ENCODE results near the gene TBC1D22A.

GRCh38 chr22:46844606-46845210, 82.3 kb downstream of the TBC1D22A start:
- TF ChIP-seq CTCF (IDR thresholded peaks at IDR 0.05) (no peak), POLR2A (IDR thresholded peaks at IDR 0.05) (no peak), POLR2AphosphoS5 (IDR thresholded peaks at IDR 0.05) (no peak)

Data from transverse colon (tissue), 4 donors.